Superior temporal gyrus (tissue), 1 donor: Measurements from ENCODE around the gene CEACAM16.

Experiments
- DNase-seq: peaks from one replicate; pipeline ENCODE4 v3.0.0-alpha.2; 2016; ENCODE audit errors: extremely low spot score

Gene CEACAM16

DNA sequence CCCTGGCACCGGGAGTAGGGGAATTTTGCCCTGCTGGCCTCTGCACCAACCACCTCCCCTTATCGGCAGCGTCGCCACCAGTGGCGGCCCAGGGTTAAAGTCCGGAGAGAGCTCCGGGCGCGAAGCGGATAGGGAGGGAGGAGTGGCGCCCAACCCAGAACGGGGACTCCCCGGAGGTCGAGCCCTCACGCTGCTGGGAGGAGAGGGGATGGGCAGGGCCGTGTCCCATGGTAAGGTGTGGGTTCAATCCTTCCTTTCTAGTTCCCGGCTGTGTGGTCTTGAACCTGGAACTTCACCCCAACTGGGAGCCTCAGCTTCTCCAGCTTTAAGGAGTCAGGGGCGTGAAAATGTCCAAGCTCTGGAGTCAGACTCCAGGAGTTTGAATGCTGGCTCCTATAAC is 26.3 kb downstream of the CEACAM16 start:
- no peak for DNase-seq

DNA sequence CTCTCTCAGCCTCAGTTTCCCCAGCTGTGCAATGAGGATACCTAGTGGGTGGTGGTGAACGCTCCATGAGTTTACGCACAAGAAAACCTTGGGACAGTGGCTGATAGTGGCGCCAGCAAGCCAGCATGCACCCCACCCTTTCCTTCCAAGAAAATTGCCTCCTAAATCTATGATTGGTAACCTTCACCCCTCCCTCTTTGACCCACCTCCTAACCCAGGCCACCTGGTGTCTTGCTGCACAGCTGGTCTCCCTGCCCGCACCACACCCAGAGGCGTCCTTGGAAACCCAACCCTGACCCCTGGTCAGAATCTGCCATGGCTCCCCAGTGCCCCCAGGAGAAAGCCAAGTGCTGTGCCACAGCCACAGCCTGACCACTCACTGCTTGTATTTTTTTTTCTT is 26.7 kb downstream of the CEACAM16 start:
- DNase-seq, result no peak

GRCh38 chr19:44726465-44726864 is 27.5 kb downstream of the CEACAM16 start:
- DNase-seq, result no peak

DNA sequence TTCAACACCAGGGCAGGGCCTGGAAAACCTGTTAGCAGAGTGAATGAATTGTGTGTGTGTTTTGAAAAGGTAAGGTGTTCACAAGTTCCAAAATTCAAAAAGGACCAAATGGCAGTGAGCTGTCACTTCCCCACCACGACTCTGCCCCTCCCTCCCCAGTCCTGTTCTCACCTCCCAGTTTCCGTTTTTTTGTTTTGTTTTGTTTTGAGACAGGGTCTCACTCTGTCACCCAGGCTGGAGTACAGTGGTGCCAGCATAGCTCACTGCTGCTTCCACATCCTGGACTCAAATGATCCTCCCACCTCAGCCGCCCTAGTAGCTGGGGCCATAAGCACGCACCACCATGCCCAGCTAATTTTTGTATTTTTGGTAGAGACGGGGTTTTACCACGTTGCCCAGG is 29.2 kb downstream of the CEACAM16 start:
- no peak for DNase-seq

GRCh38 chr19:44729516-44730033 is 30.6 kb downstream of the CEACAM16 start:
- DNase-seq, result no peak

DNA sequence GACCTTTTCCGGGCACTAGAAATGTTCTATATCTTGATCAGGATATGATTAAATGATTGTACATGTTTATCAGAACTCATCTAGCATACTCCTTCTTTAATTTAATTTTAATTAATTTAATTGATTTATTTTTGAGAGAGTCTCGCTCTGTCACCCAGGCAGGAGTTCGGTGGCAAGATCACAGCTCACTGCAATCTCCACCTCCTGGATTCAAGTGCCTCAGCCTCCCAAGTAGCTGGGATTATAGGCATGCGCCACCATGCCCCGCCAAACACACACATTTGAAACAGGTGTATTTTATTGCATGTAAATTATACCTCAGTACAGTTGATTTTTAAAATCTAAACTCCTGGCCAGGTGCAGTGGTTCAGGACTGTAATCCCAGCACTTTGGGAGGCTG is 32.1 kb downstream of the CEACAM16 start:
- no peak for DNase-seq

DNA sequence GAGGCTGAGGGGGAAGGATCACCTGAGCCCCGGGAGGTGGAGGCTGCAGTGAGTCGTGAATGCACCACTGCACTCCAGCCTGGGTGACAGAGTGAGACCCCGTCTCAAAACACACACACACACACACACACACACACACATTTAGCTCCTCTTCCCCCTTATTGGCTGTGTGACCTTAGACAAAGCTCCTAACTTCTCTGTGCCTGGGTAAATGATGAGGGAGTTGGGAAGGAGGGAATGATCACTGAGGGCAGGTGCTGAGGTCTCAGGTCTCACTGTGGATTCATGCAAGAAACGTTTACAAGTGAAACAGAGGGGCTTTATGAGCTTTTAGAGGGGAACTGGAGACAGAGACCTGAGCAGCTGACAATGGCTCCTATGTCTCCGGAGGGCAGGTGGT is 32.7 kb downstream of the CEACAM16 start:
- no peak for DNase-seq

DNA sequence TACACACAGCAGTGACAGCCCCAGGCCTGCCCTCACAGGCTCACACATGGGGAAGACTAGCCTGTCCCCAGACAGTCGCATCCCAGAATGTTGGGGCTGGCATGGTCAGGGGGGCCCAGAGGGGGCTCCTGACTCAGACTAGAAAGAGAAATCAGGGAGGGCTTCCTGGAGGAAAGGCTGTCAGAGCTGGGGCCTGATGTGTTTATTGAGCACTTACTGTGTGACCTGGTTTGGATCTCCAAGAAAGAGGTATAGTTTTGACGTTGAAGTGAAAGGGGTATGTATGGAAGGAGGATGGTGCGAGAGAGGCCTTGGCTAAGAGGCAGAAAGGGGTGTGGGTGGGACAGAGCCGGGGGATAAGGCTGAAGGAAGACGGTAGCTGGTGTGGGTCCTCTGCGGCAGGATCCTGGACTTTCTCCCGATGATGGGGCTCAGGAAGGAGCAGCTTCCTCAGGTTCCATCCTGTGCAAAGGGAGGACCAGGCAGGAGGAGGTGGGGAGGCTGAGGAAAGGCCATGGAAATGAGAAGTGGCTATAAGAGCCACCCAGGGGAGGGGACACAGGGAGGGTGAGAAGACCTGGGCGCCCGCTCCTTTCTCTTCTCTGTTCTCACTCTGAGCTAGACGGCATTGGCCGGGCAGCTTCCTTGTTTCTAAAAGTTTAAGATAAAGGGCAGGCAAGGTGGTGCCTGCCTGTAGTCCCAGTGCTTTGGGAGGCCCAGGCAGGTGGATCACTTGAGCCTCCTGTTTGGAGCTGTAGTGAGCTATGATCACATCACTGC is 33.5 kb downstream of the CEACAM16 start:
- no peak for DNase-seq

DNA sequence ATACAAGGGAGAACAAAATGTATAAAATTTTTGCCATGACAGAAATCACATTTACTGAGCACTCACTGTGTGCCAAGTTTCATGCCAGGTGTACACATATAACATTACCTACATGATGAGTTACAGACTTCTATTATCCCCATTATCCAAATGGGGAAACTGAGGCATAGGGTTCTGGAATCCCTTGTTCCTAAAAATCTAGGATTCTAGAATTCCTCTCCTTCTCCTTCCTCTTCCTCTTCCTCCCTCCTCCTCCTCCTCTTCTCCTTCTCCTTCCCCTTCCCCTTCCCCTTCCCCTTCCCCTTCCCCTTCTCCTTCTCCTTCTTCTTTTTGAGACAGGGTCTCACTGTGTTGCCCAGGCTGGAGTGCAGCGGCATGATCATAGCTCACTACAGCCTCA is 35.4 kb downstream of the CEACAM16 start:
- DNase-seq, result no peak

GRCh38 chr19:44735011-44735410 is 36.1 kb downstream of the CEACAM16 start:
- DNase-seq, result no peak

- no peak for DNase-seq
Observed at GRCh38 chr19:44737238-44738071, 38.5 kb downstream of the CEACAM16 start.

GRCh38 chr19:44738136-44738535 is 39.2 kb downstream of the CEACAM16 start:
- no peak for DNase-seq

GRCh38 chr19:44738603-44739558 is 39.9 kb downstream of the CEACAM16 start:
- DNase-seq, result no peak

- DNase-seq, result no peak
Observed at GRCh38 chr19:44740351-44740824, 41.4 kb downstream of the CEACAM16 start.

GRCh38 chr19:44741258-44741731 is 42.3 kb downstream of the CEACAM16 start:
- DNase-seq, result no peak

GRCh38 chr19:44741841-44742329 is 42.9 kb downstream of the CEACAM16 start:
- peak; percentile 76 for DNase-seq

DNA sequence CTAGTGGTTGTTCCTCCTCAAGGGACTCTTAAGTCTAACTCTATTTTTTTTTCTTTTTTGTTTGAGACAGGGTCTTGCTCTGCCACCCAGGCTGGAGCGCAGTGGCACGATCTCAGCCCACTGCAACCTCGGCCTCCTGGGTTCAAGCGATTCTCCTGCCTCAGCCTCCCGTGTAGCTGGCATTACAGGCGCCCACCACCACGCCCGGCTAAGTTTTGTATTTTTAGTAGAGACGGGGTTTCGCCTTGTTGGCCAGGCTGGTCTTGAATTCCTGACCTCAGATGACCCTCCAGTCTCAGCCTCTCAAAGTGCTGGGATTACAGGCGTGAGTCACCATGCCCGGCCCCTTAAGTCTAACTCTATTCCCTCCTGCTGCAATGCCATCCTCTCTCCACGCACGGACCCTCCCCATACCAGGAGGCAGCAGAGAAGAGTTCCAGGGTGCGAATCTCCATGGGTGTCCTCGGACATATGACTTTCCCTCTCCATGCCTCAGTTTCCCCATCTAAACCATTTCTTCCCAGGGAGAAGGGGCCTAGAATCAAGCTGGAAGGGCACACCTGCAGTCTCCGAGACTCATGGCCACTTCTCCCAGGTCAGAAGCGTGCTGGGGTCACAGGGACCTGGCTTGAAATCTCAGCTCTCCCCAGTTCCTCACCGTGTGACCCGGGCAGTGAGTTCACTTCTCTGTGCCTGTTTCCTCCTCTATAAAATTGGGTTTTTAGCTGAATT is 43.5 kb downstream of the CEACAM16 start:
- no peak for DNase-seq

- DNase-seq, result no peak
Observed at GRCh38 chr19:44744871-44745332, 46.0 kb downstream of the CEACAM16 start.

DNA sequence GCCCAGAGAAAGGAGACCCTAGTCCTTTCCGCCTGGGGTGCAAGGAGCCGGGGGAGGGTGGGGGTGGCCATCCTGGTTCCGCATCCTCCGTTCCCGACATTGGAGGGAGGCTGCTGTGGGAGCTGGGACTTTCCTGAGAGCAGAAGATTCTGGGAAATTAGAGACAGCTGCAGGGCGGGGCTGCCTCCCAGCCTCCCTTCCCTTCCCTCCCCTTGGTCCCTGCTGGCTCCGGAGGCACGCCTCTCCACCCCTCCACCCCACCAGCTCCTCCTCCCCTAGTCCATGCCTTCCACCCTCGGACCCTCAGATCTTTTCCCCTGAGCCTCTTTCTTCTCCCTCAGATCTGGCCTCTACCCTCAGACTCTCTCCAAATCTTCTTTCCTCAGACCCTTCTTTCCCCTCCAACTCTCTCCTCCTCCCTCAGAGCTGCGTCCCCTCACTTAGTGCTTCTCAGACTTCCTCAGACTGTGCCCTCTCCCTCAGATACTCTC is 46.4 kb downstream of the CEACAM16 start:
- no peak for DNase-seq
